BLaER1 treated with 17β-estradiol and CSF1 and Interleukin-3, amounts not matched to agents 10 nM and 100 nM (cell line): ENCODE results near the gene SYT15.

Source experiments
- H3K27ac ChIP-seq, 11 experiments: shearing (Covaris generic); formaldehyde crosslinking; 2 replicates each; pipeline ENCODE4 v1.8.1; 2022
- H3K27me3 ChIP-seq, 11 experiments: shearing (Covaris generic); formaldehyde crosslinking; 2 replicates each; pipeline ENCODE4 v1.8.1; 2022
- H3K36me3 ChIP-seq, 11 experiments: shearing (Covaris generic); formaldehyde crosslinking; 2 replicates each; pipeline ENCODE4 v1.8.1; 2022
- H3K4me1 ChIP-seq, 10 experiments: shearing (Covaris generic); formaldehyde crosslinking; 2 replicates each; pipeline ENCODE4 v1.8.1; 2022
- H3K4me2 ChIP-seq, 11 experiments: shearing (Covaris generic); formaldehyde crosslinking; 2 replicates each; pipeline ENCODE4 v1.8.1; 2022
- H3K4me3 ChIP-seq, 10 experiments: shearing (Covaris generic); formaldehyde crosslinking; 2 replicates each; pipeline ENCODE4 v1.8.1; 2022
- H3K9ac ChIP-seq, 11 experiments: shearing (Covaris generic); formaldehyde crosslinking; 2 replicates each; pipeline ENCODE4 v1.8.1; 2022
- H3K9me3 ChIP-seq, 11 experiments: shearing (Covaris generic); formaldehyde crosslinking; replicated peaks in 1 of 11; 2 replicates each; pipeline ENCODE4 v1.8.1; 2022
- H4K20me1 ChIP-seq, 11 experiments: shearing (Covaris generic); formaldehyde crosslinking; 2 replicates each; pipeline ENCODE4 v1.8.1; 2022
- Cebpa-rat ChIP-seq, 11 experiments: shearing (Covaris generic); IDR thresholded peaks; 2 replicates each; pipeline ENCODE4 v1.8.1; 2022

SYT15 gene

DNA sequence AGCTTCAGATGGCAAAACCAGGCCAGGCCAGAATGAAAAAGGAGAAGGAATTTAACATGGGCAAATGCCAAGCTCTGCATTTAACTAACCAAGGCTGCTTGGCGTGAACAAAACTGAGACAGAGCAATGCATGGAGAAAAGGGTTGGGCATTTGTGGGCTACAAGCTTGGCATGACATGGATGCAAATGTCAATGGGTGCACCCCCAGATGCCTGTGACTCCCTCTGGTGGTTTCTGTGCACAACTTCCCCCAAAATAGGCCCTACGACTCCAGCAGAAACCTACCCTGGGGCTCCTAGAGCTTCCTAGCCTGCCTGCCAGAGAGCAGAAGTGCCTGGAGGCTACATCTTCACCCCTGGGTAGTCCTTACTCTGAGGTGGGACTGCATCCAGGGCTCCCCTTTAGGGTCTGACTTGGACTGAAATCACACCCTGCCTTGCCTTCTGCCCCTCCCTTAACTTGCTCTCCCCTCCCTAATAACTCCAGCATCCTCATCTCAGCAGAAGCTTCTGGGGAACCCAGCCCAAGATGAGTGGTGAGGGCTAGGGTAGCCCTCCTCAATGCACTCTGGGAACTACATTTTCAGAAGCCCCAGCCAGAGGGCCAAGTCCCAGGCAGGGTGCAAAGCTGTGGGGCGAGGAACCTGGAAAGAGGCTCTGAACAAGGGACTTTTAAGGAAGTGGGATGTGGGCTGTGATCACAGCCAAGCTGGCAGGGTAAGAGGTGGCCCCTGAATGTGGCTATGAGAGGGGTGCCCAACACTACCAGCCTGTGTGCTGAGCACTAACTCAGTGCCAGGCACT lies 33.7 kb upstream of the SYT15 start:
- H3K4me2 ChIP-seq: no peak overlapping the region
- H3K4me3 ChIP-seq: no peak overlapping the region
- peaks cover 0 to 14% (median 0%) of the 10 kb centered on the region in 11 experiments; a peak in 2 of 22 replicates for H4K20me1 ChIP-seq
- no peak overlapping the region for H3K27ac ChIP-seq
- H3K9ac ChIP-seq: no peak overlapping the region
- peaks cover 0 to 4% (median 0%) of the 10 kb centered on the region in 11 experiments; a peak in 1 of 22 replicates for H3K9me3 ChIP-seq
- no peaks in the 10 kb centered on the region for H3K4me1 ChIP-seq
- H3K27me3 ChIP-seq: no peaks in the 10 kb centered on the region
- H3K36me3 ChIP-seq: no peaks in the 10 kb centered on the region
- no peak for TF ChIP-seq Cebpa-rat (IDR thresholded peaks at IDR 0.05)

DNA sequence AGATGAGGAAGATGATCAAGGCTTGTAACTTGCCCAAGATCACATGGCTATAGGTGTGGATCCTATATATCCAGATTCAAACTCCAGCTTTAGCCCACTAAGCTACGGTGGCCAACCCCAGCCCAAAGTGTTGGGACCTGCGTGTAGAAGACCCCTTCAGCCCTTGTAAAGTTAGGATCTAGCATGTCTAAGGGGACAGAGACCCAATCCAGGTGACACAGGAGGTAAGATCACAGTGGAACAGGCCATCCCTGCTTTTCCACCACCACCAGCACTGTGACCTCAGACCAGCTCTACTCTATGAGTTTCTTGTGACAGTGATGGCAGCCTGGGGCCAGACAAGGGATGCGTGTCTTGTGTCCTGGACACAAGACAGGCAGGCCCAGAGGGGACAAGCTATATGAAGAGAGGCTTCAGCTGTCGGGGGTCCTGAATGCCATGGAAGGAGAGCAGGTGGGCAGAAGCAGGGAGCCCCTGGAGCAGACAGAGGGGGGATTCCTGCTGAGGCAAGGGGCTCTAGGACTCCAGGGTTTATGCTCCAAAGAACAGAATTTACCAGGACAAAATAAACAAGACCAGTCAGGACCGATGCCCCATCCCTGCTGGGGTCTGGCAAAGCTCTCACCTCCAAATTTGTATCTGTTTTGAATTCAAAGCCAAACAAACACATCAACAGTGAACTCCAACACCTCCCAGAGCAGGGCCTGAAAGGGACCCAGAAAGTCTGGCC lies 32.9 kb upstream of the SYT15 start:
- Histone ChIP-seq H3K27me3 (no peaks in the 10 kb centered on the region), H3K9ac (no peak overlapping the region), H3K27ac (no peak overlapping the region), H3K36me3 (no peaks in the 10 kb centered on the region), H3K4me2 (no peak overlapping the region), H3K9me3 (peaks cover 0 to 4% (median 0%) of the 10 kb centered on the region in 11 experiments; a peak in 1 of 22 replicates), H4K20me1 (peaks cover 0 to 14% (median 0%) of the 10 kb centered on the region in 11 experiments; a peak in 2 of 22 replicates), H3K4me1 (no peaks in the 10 kb centered on the region), H3K4me3 (no peak overlapping the region)
- no peak for TF ChIP-seq Cebpa-rat (IDR thresholded peaks at IDR 0.05)

DNA sequence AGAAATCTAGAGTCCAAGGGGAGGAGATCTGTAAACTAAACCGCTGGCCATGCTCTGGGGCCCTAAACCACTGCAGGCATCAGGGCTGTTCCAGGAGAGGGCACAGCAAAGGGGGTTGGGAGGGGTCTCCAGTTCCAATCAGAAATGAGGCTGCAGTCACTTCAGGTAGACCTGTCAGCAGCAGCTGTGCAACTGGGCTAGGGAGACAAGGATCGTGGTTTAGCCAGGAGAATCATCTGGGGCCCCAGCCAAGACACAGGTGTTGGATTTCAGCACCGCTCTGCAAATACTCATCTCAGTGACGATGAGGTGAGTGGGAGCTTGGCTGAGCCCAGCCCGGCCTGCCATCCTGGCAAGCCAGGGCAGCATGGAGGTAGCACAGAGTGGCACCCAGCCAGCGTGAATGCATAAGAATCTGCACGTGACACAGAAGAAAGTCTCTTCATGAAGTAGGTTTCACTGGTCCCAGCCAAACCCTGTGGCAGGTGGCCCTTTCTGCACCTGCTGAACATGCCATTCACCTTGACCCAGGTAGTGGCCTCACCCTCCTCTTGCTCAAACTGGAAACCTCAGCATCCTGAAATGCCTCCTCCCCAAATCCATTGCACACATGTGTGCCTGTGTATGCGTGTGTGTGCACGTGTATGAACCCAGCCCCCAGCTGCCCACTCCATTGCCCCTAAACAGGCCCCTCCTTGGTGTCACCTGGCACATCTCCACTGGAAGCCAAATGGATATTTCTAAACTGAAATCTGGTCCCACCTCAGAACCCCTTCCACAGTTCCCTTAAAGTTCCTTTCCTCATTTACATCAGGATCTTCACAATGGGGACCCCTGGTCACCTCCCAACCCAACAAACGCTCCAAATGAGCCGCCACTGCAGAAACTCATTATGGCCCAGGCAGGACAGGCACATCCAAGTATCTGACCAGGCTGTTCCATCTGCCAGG lies 32.1 kb upstream of the SYT15 start:
- Histone ChIP-seq H3K27me3 (no peaks in the 10 kb centered on the region), H3K4me3 (no peak overlapping the region), H3K36me3 (no peaks in the 10 kb centered on the region), H3K9me3 (peaks cover 0 to 4% (median 0%) of the 10 kb centered on the region in 11 experiments; a peak in 1 of 22 replicates), H3K27ac (no peak overlapping the region), H3K9ac (no peak overlapping the region), H3K4me2 (no peak overlapping the region), H4K20me1 (peaks cover 0 to 14% (median 0%) of the 10 kb centered on the region in 11 experiments; a peak in 2 of 22 replicates), H3K4me1 (no peaks in the 10 kb centered on the region)
- TF ChIP-seq Cebpa-rat (IDR thresholded peaks at IDR 0.05): no peak

DNA sequence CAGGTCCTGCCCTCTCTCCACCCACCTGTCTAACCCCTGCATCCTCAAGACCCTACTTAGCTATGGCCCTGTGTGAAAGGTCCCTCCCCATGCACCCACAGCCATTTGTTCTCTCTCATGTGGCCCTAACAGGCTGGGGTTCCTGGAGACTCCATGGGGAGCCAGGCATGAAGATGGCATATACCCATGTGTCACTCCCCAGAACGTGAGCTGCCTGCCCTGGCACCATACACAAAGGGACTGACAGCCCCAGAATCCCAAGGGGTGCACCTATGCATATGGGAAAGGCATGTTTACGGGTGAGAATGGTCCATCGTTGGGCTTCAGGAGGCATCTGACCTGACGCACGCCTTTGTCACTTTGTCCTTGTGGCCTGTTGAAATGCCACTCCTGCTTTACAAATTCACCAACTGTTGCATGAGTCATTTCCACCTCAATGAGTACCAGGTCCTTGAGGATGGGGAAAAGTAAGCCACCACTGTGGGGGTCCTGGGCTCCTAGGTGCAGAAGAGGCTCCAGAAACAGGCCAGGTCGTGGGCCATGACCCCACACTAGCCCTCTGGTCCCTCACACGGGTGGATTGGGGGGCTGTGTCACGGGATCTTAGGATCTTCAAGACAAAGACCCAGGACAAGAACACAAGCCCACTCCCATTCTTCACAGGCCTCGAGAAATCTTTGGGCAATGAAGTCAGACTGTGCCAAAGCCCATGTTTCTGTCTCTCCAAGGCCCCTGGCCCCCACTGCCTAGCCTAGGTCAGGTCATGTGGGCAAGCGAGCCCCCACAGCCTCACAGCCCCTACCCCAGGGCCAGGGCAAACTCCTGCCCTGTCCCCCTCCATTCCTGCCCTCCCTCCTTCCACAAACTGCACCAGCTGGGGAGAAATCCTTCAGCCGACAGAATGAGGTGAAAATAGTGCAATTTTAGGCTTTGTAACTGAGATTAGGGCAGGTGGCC lies 31.1 kb upstream of the SYT15 start:
- H3K4me3 ChIP-seq: no peak overlapping the region
- no peak overlapping the region for H3K27ac ChIP-seq
- no peak for TF ChIP-seq Cebpa-rat (IDR thresholded peaks at IDR 0.05)
- H3K4me2 ChIP-seq: no peak overlapping the region
- H4K20me1 ChIP-seq: peaks cover 0 to 17% (median 0%) of the 10 kb centered on the region in 11 experiments; a peak in 2 of 22 replicates
- H3K27me3 ChIP-seq: no peaks in the 10 kb centered on the region
- no peaks in the 10 kb centered on the region for H3K4me1 ChIP-seq
- H3K36me3 ChIP-seq: no peaks in the 10 kb centered on the region
- H3K9me3 ChIP-seq: no peaks in the 10 kb centered on the region
- no peak overlapping the region for H3K9ac ChIP-seq

DNA sequence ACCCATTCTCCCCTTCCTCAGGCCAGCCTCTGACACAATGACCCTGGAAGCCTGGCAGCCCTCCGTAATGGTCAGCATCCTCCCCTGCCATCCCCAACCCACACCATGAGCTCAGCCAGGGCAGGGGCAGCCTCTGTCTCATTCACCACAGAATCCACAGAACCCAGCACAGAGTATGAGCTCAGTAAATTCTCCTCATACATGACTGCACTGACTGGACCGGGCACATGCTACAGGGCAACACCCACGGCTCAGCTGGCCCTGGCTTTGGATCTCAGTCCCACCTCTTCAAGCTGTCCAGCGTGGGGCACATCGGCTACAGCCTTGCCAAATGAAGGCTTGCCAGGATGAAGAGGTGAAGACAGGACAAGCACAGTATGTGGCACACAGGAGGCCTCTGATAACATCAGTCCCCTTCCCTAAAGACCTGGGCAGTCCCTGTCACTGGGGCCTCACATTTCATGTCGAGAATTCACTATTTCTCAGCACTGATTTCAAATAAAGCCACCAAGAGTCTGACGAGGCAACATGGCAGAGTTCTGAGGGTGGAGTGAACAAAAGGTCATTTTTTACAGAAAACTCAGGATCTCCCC lies 30.3 kb upstream of the SYT15 start:
- Histone ChIP-seq H3K4me1 (no peaks in the 10 kb centered on the region), H3K27me3 (no peaks in the 10 kb centered on the region), H3K9me3 (no peaks in the 10 kb centered on the region), H3K4me2 (no peak overlapping the region), H3K36me3 (no peaks in the 10 kb centered on the region), H3K9ac (no peak overlapping the region), H3K4me3 (no peak overlapping the region), H3K27ac (no peak overlapping the region), H4K20me1 (peaks cover 0 to 19% (median 0%) of the 10 kb centered on the region in 11 experiments; a peak in 4 of 22 replicates)
- no peak for TF ChIP-seq Cebpa-rat (IDR thresholded peaks at IDR 0.05)

DNA sequence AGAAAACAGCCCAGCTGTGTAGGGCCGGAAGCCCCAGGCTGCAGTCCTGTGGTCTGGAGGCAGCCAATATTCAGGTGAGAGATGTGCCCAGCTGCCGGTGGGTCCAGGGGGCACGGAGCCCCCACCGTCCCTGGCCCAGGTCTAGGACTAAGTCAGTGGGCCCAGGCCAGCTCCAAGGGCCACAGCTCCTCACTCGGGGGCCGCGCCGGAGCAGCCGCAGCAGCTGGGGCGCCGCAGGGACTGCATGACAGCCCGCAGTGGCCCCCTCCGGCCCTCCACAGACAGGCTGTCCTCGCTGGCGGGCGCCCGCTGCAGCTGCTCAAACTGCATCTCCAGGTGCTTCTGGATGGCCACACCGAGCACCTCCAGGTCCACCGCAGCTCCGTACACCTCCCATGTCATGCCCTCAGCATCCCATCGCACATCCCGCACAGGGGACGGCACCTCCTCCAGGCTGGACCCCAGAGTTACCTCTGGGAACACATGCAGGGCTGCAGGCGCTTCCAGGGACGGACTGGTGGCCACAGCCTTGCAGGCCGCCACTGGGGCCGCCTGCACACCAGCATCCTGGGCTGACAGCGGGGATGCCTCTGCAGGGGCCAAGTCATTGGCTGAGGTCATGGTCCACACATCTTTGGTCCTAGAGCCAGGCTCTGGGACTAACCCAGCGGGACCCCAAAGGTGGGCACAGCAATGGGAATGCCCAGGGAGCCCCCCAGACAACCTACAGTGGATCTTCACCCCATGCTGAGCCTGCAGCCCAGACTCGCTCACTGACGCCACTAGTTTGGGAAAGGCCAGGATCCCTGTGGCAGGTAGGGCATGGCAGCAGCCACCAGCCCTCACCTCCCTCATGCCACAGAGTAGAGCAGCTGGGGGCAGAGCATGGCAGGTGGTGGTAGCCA lies 29.5 kb upstream of the SYT15 start:
- no peaks in the 10 kb centered on the region for H3K4me1 ChIP-seq
- no peak for TF ChIP-seq Cebpa-rat (IDR thresholded peaks at IDR 0.05)
- H3K4me3 ChIP-seq: no peak overlapping the region
- no peaks in the 10 kb centered on the region for H3K9me3 ChIP-seq
- H3K36me3 ChIP-seq: no peaks in the 10 kb centered on the region
- no peak overlapping the region for H3K27ac ChIP-seq
- H3K27me3 ChIP-seq: no peaks in the 10 kb centered on the region
- H3K9ac ChIP-seq: no peak overlapping the region
- no peak overlapping the region for H3K4me2 ChIP-seq
- H4K20me1 ChIP-seq: peaks cover 0 to 19% (median 0%) of the 10 kb centered on the region in 11 experiments; a peak in 4 of 22 replicates
